Endothelial cell of umbilical vein (primary cell): Measurements from ENCODE around the gene THSD7A. TPM values are rescaled to one million over a fixed set of nuclear protein-coding genes. Genes with fewer than 3 reads are reported as not detected.

ENCODE experiments used
- BruUV-seq: library from RNA; stranded (reverse); fragments of 400-500 nt; replicated peaks from 2 replicates; lab custom pipeline; 2021; lab: Mats Ljungman, UMichigan
- CTCF ChIA-PET: fragments of 300-600, 350-600 bp; sonication (Branson Sonifier 250); formaldehyde crosslinking; loops from one replicate; lab custom pipeline; 2021; ENCODE audit warnings: antibody characterized with exemption, inconsistent platforms; lab: Charles Lee
- POLR2A ChIA-PET: fragments of 300-600, 350-600 bp; sonication (Branson Sonifier 250); formaldehyde crosslinking; loops from one replicate; lab custom pipeline; 2021; ENCODE audit warnings: antibody characterized with exemption, inconsistent platforms; lab: Charles Lee
- DNase-seq: peaks from one replicate; pipeline ENCODE4 v3.0.0-alpha.2; 2011; ENCODE audit warnings: low read depth, low spot score
- FAIRE-seq: peaks from 2 replicates; lab custom pipeline; 2011; peaks lifted over from hg19 to GRCh38; lab: Jason Lieb, UNC
- H2AFZ ChIP-seq: 2 replicates; pipeline ENCODE4 v1.6.0; 2012; ENCODE audit warnings: low read depth, low read length, control low read depth, inconsistent platforms
- H3K27ac ChIP-seq: 2 replicates; pipeline ENCODE4 v1.5.1; 2011; ENCODE audit warnings: low read depth, mild to moderate bottlenecking, control low read depth, low read length, moderate library complexity; ENCODE audit not compliant: insufficient read depth
- H3K27me3 ChIP-seq, 2 experiments: 2 replicates each; pipeline versions ENCODE4 v1.6.0 to v1.6.1; 2011; ENCODE audit warnings: low read length in 2 of 2, mixed read lengths in 1 of 2; ENCODE audit not compliant: control insufficient read depth in 2 of 2, insufficient read depth in 2 of 2
- H3K36me3 ChIP-seq, 2 experiments: 2 replicates in 1 of 2; 3 replicates in 1 of 2; pipeline ENCODE4 v1.5.1; 2011; ENCODE audit warnings: low read length in 2 of 2, mild to moderate bottlenecking in 1 of 2, moderate library complexity in 1 of 2; ENCODE audit not compliant: control insufficient read depth in 2 of 2, insufficient read depth in 2 of 2; ENCODE audit errors: extremely low read depth in 1 of 2
- H3K4me1 ChIP-seq: 3 replicates; pipeline ENCODE4 v1.5.1; 2011; ENCODE audit warnings: mild to moderate bottlenecking, low read length; ENCODE audit not compliant: control insufficient read depth, insufficient read depth; ENCODE audit errors: extremely low read depth
- H3K4me2 ChIP-seq: 2 replicates; pipeline ENCODE4 v1.6.1; 2011; ENCODE audit warnings: low read length, control low read depth, mixed read lengths; ENCODE audit not compliant: insufficient read depth
- H3K4me3 ChIP-seq, 3 experiments: fragments of 200-600 bp in 1 of 3; sonication (generic), shearing (Covaris generic) in 1 of 3; replicated peaks in 1 of 3; 2 replicates each; pipeline ENCODE4 v1.5.1; 2011 to 2016; ENCODE audit warnings: control low read depth in 3 of 3, low read length in 3 of 3, mild to moderate bottlenecking in 2 of 3, inconsistent platforms in 1 of 3, low read depth in 1 of 3, moderate library complexity in 1 of 3; ENCODE audit not compliant: insufficient read depth in 1 of 3
- H3K79me2 ChIP-seq: 2 replicates; pipeline ENCODE4 v1.6.0; 2012; ENCODE audit warnings: low read length, inconsistent platforms; ENCODE audit not compliant: control insufficient read depth, insufficient read depth
- H3K9ac ChIP-seq: replicated peaks from 2 replicates; pipeline ENCODE3; 2011; ENCODE audit warnings: low read length, control low read depth; ENCODE audit not compliant: insufficient read depth; ENCODE audit errors: extremely low read depth
- H3K9me1 ChIP-seq: replicated peaks from 3 replicates; pipeline ENCODE4 v1.6.0; 2011; ENCODE audit warnings: mild to moderate bottlenecking, low read length; ENCODE audit not compliant: control insufficient read depth, insufficient read depth; ENCODE audit errors: extremely low read depth
- H3K9me3 ChIP-seq: replicated peaks from 2 replicates; pipeline ENCODE4 v1.5.1; 2012; ENCODE audit warnings: low read length, inconsistent platforms; ENCODE audit not compliant: control insufficient read depth, insufficient read depth
- H4K20me1 ChIP-seq: replicated peaks from 2 replicates; pipeline ENCODE3; 2011; ENCODE audit warnings: mild to moderate bottlenecking, low read length; ENCODE audit not compliant: control insufficient read depth, insufficient read depth; ENCODE audit errors: extremely low read depth
- CTCF ChIP-seq, 2 donors: IDR thresholded peaks; 1 replicate in 1 of 2; 2 replicates in 1 of 2; pipeline ENCODE4 v1.5.1; 2011; ENCODE audit warnings: low read length in 2 of 2, mild to moderate bottlenecking in 2 of 2, moderate library complexity in 2 of 2, control low read depth in 1 of 2, inconsistent platforms in 1 of 2, low read depth in 1 of 2; ENCODE audit not compliant: insufficient read depth in 1 of 2; ENCODE audit errors: extremely low read depth in 1 of 2
- EZH2 ChIP-seq: IDR thresholded peaks from 2 replicates; pipeline ENCODE4 v1.6.1; 2012; ENCODE audit warnings: borderline replicate concordance, low read depth, mild to moderate bottlenecking, moderate library complexity, low read length, inconsistent platforms; ENCODE audit not compliant: severe bottlenecking
- FOS ChIP-seq: IDR thresholded peaks from 2 replicates; pipeline ENCODE4 v1.6.1; 2011; ENCODE audit warnings: mild to moderate bottlenecking, low read length, moderate library complexity, borderline replicate concordance; ENCODE audit not compliant: insufficient read depth
- GATA2 ChIP-seq: IDR thresholded peaks from 2 replicates; pipeline ENCODE4 v1.7.0; 2011; ENCODE audit warnings: low read depth, mild to moderate bottlenecking, moderate library complexity, mixed read lengths, low read length; ENCODE audit not compliant: insufficient read length, insufficient read depth
- JUN ChIP-seq: IDR thresholded peaks from 2 replicates; pipeline ENCODE4 v1.6.1; 2011; ENCODE audit warnings: borderline replicate concordance, low read depth; ENCODE audit not compliant: insufficient read length, insufficient read depth
- MAX ChIP-seq: IDR thresholded peaks from 2 replicates; pipeline ENCODE4 v1.6.1; 2011; ENCODE audit not compliant: insufficient read depth, insufficient read length
- MYC ChIP-seq: IDR thresholded peaks from one replicate; pipeline ENCODE4 v1.6.1; 2011; ENCODE audit warnings: mild to moderate bottlenecking, low read depth, low read length
- POLR2A ChIP-seq: IDR thresholded peaks from 2 replicates; pipeline ENCODE4 v1.6.1; 2012; ENCODE audit warnings: low read depth, mild to moderate bottlenecking, control low read depth, low read length
- POLR2AphosphoS5 ChIP-seq: IDR thresholded peaks from 2 replicates; pipeline ENCODE4 v1.6.1; 2012; ENCODE audit warnings: low read depth, mild to moderate bottlenecking, control low read depth, low read length, moderate library complexity; ENCODE audit not compliant: insufficient read depth
- dilution Hi-C: fragments of 300-500 bp; cut with MboI; formaldehyde crosslinking; loops from one replicate; pipeline ENCODE4 v1.15.0; 2019; ENCODE audit warnings: low sequenced_read_pairs; ENCODE audit not compliant: extremely low pct_ligation_motif_present
- intact Hi-C: fragments of 100-400 bp; cut with micrococcal nuclease; formaldehyde crosslinking; loops from one replicate; pipeline ENCODE4 v1.10.0; 2022
- polyA plus RNA-seq, 4 experiments: library from polyadenylated mRNA; depleted of rRNA in 3 of 4; stranded (reverse) in 3 of 4; unstranded in 1 of 4; fragments of >200 nt; gene quantifications; 2 replicates each; pipeline versions ENCODE4 v1.2.1 to v1.2.3, GENCODE V29; 2011 to 2012; ENCODE audit warnings: missing spikeins in 1 of 4
- total RNA-seq: library from RNA; stranded (reverse); gene quantifications from 2 replicates; pipeline ENCODE4 v1.2.3, GENCODE V29; 2021

Gene THSD7A
- total and polyA plus RNA-seq, 2 donors (not counting 3 experiments of a cell fraction or from before 2014, with no cell fraction given): 3.3 to 12.7 TPM

- TF ChIP-seq POLR2A (no peak), JUN (no peak), MAX (no peak), EZH2 (no peak), FOS (no peak), GATA2 (no peak), MYC (no peak), POLR2AphosphoS5 (no peak), CTCF (IDR thresholded peaks at IDR 0.05; ENCODE audit: extremely low read depth in 1 of 2, insufficient read depth in 1 of 2, low read depth in 1 of 2, low read length in 2 of 2) (no peak)
Measured at GRCh38 chr7:11341285-11341944, 490.6 kb downstream of the THSD7A start.

More at GRCh38 chr7:11341285-11341944, 490.6 kb downstream of the THSD7A start:
- H3K79me2 ChIP-seq: no peaks in the 10 kb centered on the region
- no TSS peak for BruUV-seq
- no peaks in the 10 kb centered on the region for H4K20me1 ChIP-seq
- POLR2A ChIA-PET: no interaction called here
- CTCF ChIA-PET: no interaction called here
- FAIRE-seq (peak; percentile 55), DNase-seq (peak; percentile 14)
- H3K9ac ChIP-seq: no peak overlapping the region
- H3K4me3 ChIP-seq: no peak overlapping the region
- peak overlapping the region; percentile 17 for H3K4me2 ChIP-seq
- intact Hi-C loops: loop anchor here (5.0 kb wide), 4 partner anchors 129 to 1319 kb away; no protein-coding TSS in a partner anchor
- no peak overlapping the region for H3K27ac ChIP-seq
- H3K27me3 ChIP-seq: peaks cover 0 to 2% of the 10 kb centered on the region in 2 experiments
- H3K4me1 ChIP-seq: no peaks in the 10 kb centered on the region
- no peak overlapping the region for H2AFZ ChIP-seq
- H3K9me3 ChIP-seq: no peaks in the 10 kb centered on the region
- dilution Hi-C loops: no loop called here
- H3K36me3 ChIP-seq: no peaks in the 10 kb centered on the region
- H3K9me1 ChIP-seq: no peaks in the 10 kb centered on the region
